Ovary (tissue), 9 donors: ENCODE data around the gene GPER1. TPM values are rescaled to one million over a fixed set of nuclear protein-coding genes. Genes with fewer than 3 reads are reported as not detected.
"Not testable (repeated sequence)": the region's sequence is repeated elsewhere in the genome, so short reads cannot be mapped to it uniquely, and the experiment has no call there.

Experiments
- DNase-seq, 5 donors: peaks; one replicate each; pipeline ENCODE4 v3.0.0-alpha.2; 2019 to 2020
- H3K27ac ChIP-seq, 2 donors: fragments of 200-600 bp; one replicate each; pipeline versions ENCODE4 v1.5.1 to v1.8.0; 2019 to 2022
- H3K27me3 ChIP-seq: fragments of 200-600 bp; one replicate; pipeline ENCODE4 v1.8.0; 2022
- H3K36me3 ChIP-seq: fragments of 200-600 bp; sonication (generic); one replicate; pipeline ENCODE4 v1.5.1; 2019
- H3K4me1 ChIP-seq: one replicate; pipeline ENCODE4 v1.8.1; 2013; ENCODE audit warnings: mild to moderate bottlenecking, moderate library complexity; ENCODE audit not compliant: insufficient read depth
- H3K4me3 ChIP-seq: fragments of 200-600 bp; sonication (generic); one replicate; pipeline ENCODE4 v1.5.1; 2017
- H3K9me3 ChIP-seq, 2 donors: fragments of 200-600 bp in 1 of 2; sonication (generic) in 1 of 2; one replicate each; pipeline versions ENCODE4 v1.5.1 to v1.8.1; 2013 to 2019; ENCODE audit warnings: mild to moderate bottlenecking in 1 of 2, moderate library complexity in 1 of 2
- EP300 ChIP-seq: sonication (generic); formaldehyde crosslinking; IDR thresholded peaks from one replicate; pipeline ENCODE4 v1.6.1; 2017; ENCODE audit warnings: antibody characterized with exemption
- POLR2A ChIP-seq: fragments of 450-650 bp; IDR thresholded peaks from one replicate; pipeline ENCODE4 v1.6.1; 2017; ENCODE audit warnings: antibody characterized with exemption, mild to moderate bottlenecking, moderate library complexity
- WGBS, 3 donors: extraction: QIAGEN DNeasy Blood & Tissue Kit in 1 of 3; methylation state at CpG; one replicate each; pipeline versions ENCODE4 v1.1.5 to v1.1.7; 2013 to 2017; 5-methylcytosine and 5-hydroxymethylcytosine counted together
- intact Hi-C, 4 donors: fragments of 100-400 bp; cut with DNase I; formaldehyde crosslinking; loops; one replicate each; pipeline versions ENCODE4 v1.11.0 to v1.15.1; 2022 to 2023
- polyA plus RNA-seq, 2 donors: library from polyadenylated mRNA; stranded (reverse); fragments of 200-250 nt in 1 of 2; fragments of 350-450 nt in 1 of 2; fragmentation: Illumina TruSeq in 1 of 2; extraction: RNeasy Lipid Tissue Mini Kit (QIAGEN cat#74804) in 1 of 2; gene quantifications; one replicate each; pipeline ENCODE4 v1.2.3, GENCODE V29; 2013 to 2014
- total RNA-seq, 7 donors: library from RNA; depleted of rRNA in 2 of 7; stranded (reverse); fragments of >200 nt in 2 of 7; fragmentation: NEBNext Ultra II Directional in 3 of 7; extraction: Animal tissue kit (Norgen Biotek cat#: 25700) in 3 of 7; gene quantifications; one replicate each; pipeline versions ENCODE4 v1.1.0 to v1.2.4, GENCODE V29; 2016 to 2023
- TF ChIP-seq, protein P1 (sequence below), 3 donors: fragments of 450-650 bp in 2 of 3; fragments of 200-600 bp in 1 of 3; IDR thresholded peaks; one replicate each; pipeline versions ENCODE4 v1.5.1 to v1.8.0; 2016 to 2022; ENCODE audit warnings: antibody characterized with exemption in 3 of 3, mild to moderate bottlenecking in 1 of 3
- donor health status: DM: no; HTN: no; CAD: no; lungs with moderate emphysema.
- donor health status: DM: no; HTN: no; CAD: no.
- donor health status: Bipolar disorder and iron deficiency.
- donor health status: DM: yes; HTN: yes; CAD: no.
- donor health status: DM: no; HTN: no; CAD: no.
- donor health status: DM: yes; HTN: yes; CAD: no.

GPER1 gene
- total and polyA plus RNA-seq, 9 donors, result 0.48 to 7.5 (median 2.9) TPM

GRCh38 chr7:1114505-1114904, 26.6 kb downstream of the GPER1 start:
- WGBS, 3 donors, result 91 to 92% (median 92%) methylated on average over 19 of the region's 19 CpGs
- no peak overlapping the region for H3K27ac ChIP-seq
- no peaks in the 10 kb centered on the region for H3K27me3 ChIP-seq
- H3K4me1 ChIP-seq, result no peaks in the 10 kb centered on the region
- H3K4me3 ChIP-seq, result no peak overlapping the region
- intact Hi-C loops, result no loop called here
- no peaks in the 10 kb centered on the region for H3K36me3 ChIP-seq
- H3K9me3 ChIP-seq, result no peaks in the 10 kb centered on the region
- TF ChIP-seq, protein P1, sequence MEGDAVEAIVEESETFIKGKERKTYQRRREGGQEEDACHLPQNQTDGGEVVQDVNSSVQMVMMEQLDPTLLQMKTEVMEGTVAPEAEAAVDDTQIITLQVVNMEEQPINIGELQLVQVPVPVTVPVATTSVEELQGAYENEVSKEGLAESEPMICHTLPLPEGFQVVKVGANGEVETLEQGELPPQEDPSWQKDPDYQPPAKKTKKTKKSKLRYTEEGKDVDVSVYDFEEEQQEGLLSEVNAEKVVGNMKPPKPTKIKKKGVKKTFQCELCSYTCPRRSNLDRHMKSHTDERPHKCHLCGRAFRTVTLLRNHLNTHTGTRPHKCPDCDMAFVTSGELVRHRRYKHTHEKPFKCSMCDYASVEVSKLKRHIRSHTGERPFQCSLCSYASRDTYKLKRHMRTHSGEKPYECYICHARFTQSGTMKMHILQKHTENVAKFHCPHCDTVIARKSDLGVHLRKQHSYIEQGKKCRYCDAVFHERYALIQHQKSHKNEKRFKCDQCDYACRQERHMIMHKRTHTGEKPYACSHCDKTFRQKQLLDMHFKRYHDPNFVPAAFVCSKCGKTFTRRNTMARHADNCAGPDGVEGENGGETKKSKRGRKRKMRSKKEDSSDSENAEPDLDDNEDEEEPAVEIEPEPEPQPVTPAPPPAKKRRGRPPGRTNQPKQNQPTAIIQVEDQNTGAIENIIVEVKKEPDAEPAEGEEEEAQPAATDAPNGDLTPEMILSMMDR (IDR thresholded peaks at IDR 0.05), result no peak
- TF ChIP-seq EP300 (no peak), POLR2A (no peak)
- peak in 2 of 5 donors; percentile 13 to 17 for DNase-seq

DNA sequence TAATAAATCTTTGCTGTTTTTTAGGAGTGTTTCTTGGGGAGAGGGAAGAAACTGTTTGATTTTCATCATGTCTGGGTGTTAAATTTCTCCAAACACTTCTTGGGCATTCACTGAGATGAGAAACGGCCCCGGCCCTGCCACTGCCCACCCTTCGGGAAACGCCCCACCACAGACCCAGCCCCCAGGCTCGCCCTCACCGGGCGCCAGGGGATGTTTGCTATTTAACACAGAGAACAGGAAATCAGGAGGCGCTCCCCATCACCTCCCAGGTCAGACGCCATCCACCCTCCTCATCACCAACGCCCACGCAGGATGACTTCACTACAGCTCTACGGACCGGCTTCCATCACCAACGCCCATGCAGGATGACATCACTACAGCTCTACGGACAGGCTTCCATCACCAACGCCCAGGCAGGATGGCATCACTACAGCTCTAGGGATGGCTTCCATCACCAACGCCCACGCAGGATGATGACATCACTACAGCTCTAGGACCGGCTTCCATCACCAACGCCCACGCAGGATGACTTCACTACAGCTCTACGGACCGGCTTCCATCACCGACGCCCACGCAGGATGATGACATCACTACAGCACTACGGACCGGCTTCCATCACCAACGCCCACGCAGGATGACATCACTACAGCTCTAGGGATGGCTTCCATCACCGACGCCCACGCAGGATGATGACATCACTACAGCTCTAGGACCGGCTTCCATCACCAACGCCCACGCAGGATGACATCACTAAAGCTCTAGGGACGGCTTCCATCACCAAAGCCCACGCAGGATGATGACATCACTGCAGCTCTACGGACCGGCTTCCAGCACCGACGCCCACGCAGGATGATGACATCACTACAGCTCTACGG, 27.5 kb downstream of the GPER1 start:
- 93 to 96% (median 95%) methylated on average over 44 of the region's 44 CpGs for WGBS, 3 donors
- H3K4me1 ChIP-seq, H3K9me3 ChIP-seq, H3K4me3 ChIP-seq, H3K36me3 ChIP-seq, H3K27ac ChIP-seq, H3K27me3 ChIP-seq, intact Hi-C loops: not testable (repeated sequence)
- peak in 2 of 5 donors; percentile 13 to 19 for DNase-seq

DNA sequence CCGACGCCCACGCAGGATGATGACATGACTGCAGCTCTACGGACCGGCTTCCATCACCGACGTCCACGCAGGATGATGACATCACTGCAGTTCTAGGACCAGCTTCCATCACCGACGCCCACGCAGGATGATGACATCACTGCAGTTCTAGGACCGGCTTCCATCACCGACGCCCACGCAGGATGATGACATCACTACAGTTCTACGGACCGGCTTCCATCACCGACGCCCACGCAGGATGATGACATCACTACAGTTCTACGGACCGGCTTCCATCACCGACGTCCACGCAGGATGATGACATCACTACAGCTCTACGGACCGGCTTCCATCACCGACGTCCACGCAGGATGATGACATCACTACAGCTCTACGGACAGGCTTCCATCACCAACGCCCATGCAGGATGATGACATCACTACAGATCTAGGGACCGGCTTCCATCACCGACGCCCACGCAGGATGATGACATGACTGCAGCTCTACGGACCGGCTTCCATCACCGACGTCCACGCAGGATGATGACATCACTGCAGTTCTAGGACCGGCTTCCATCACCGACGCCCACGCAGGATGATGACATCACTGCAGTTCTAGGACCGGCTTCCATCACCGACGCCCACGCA, 28.6 kb downstream of the GPER1 start:
- peak in 2 of 5 donors; percentile 10 to 21 for DNase-seq
- H3K4me1 ChIP-seq, H3K4me3 ChIP-seq, H3K27me3 ChIP-seq, H3K36me3 ChIP-seq, H3K27ac ChIP-seq, H3K9me3 ChIP-seq, intact Hi-C loops: not testable (repeated sequence)
- WGBS, 3 donors, result 93 to 96% (median 94%) methylated on average over 37 to 49 of the region's 49 CpGs

DNA sequence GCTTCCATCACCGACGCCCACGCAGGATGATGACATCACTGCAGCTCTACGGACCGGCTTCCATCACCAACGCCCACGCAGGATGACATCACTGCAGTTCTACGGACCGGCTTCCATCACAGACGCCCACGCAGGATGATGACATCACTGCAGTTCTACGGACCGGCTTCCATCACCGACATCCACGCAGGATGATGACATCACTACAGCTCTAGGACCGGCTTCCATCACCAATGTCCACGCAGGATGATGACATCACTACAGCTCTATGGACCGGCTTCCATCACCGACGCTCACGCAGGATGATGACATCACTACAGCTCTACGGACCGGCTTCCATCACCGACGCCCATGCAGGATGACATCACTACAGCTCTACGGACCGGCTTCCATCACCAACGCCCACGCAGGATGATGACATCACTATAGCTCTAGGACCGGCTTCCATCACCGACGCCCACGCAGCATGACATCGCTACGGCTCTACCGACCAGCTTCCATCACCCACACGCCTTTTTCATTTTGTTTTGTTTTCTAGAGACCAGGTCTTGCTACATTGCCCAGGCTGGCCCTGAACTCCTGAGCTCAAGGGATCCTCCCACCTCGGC, 29.5 kb downstream of the GPER1 start:
- Histone ChIP-seq H3K36me3 (no peaks in the 10 kb centered on the region), H3K27me3 (no peaks in the 10 kb centered on the region), H3K27ac (no peak overlapping the region), H3K9me3 (no peaks in the 10 kb centered on the region), H3K4me1 (peaks cover 6% of the 10 kb centered on the region), H3K4me3 (no peak overlapping the region)
- intact Hi-C loops, result no loop called here
- TF ChIP-seq EP300, result no peak
- TF ChIP-seq, protein P1 (IDR thresholded peaks at IDR 0.05), result no peak
- no peak for TF ChIP-seq POLR2A
- peak in 1 of 5 donors; percentile 3 for DNase-seq
- 87 to 90% (median 90%) methylated on average over 38 of the region's 38 CpGs for WGBS, 3 donors

GRCh38 chr7:1119201-1119600, 31.3 kb downstream of the GPER1 start:
- Histone ChIP-seq H3K36me3 (no peaks in the 10 kb centered on the region), H3K27ac (no peak overlapping the region), H3K27me3 (no peaks in the 10 kb centered on the region), H3K4me1 (peaks cover 17% of the 10 kb centered on the region), H3K9me3 (no peaks in the 10 kb centered on the region), H3K4me3 (no peak overlapping the region)
- TF ChIP-seq POLR2A, result no peak
- TF ChIP-seq, protein P1 (IDR thresholded peaks at IDR 0.05), result no peak
- no peak for TF ChIP-seq EP300
- intact Hi-C loops, result no loop called here
- 91 to 93% (median 93%) methylated on average over 5 of the region's 5 CpGs for WGBS, 3 donors
- no peak for DNase-seq
